Smooth muscle cell (in vitro differentiated cells): ENCODE data around the gene ZNF142. TPM values are rescaled to one million over a fixed set of nuclear protein-coding genes. Genes with fewer than 3 reads are reported as not detected.

Experiments used
- DNase-seq: peaks from one replicate; lab custom pipeline; 2025; ENCODE audit not compliant: unreplicated experiment; lab: John Stamatoyannopoulos, UW
- H2AFZ ChIP-seq: fragments of 200-600 bp; sonication (generic); 2 replicates; pipeline ENCODE4 v1.6.0; 2016; ENCODE audit warnings: antibody characterized with exemption, low read depth, mild to moderate bottlenecking
- H3F3A ChIP-seq: fragments of 200-600 bp; sonication (generic); 2 replicates; pipeline ENCODE4 v1.6.0; 2017; ENCODE audit warnings: antibody characterized with exemption, low read depth
- H3K27ac ChIP-seq: fragments of 200-600 bp; sonication (generic); 2 replicates; pipeline ENCODE4 v1.5.1; 2016; ENCODE audit warnings: low read depth, mild to moderate bottlenecking
- H3K27me3 ChIP-seq: fragments of 200-600 bp; sonication (generic); 2 replicates; pipeline ENCODE4 v1.6.1; 2016; ENCODE audit warnings: low read depth, mild to moderate bottlenecking
- H3K36me3 ChIP-seq: fragments of 200-600 bp; sonication (generic); 2 replicates; pipeline ENCODE4 v1.5.1; 2016; ENCODE audit warnings: low read depth
- H3K4me1 ChIP-seq: fragments of 200-600 bp; sonication (generic); 2 replicates; pipeline ENCODE4 v1.5.1; 2016; ENCODE audit warnings: low read depth
- H3K4me2 ChIP-seq: fragments of 200-600 bp; sonication (generic); 2 replicates; pipeline ENCODE4 v1.6.0; 2016; ENCODE audit warnings: mild to moderate bottlenecking
- H3K4me3 ChIP-seq: fragments of 200-600 bp; sonication (generic); 2 replicates; pipeline ENCODE4 v1.5.1; 2016; ENCODE audit warnings: mild to moderate bottlenecking
- H3K79me2 ChIP-seq: fragments of 200-600 bp; sonication (generic); 2 replicates; pipeline ENCODE4 v1.6.0; 2016; ENCODE audit warnings: low read depth, mild to moderate bottlenecking
- H3K9ac ChIP-seq: fragments of 200-600 bp; sonication (generic); 2 replicates; pipeline ENCODE4 v1.6.0; 2016; ENCODE audit warnings: low read depth
- H3K9me3 ChIP-seq: fragments of 200-600 bp; sonication (generic); replicated peaks from 2 replicates; pipeline ENCODE4 v1.5.1; 2016; ENCODE audit warnings: low read depth
- H4K20me1 ChIP-seq: fragments of 200-600 bp; sonication (generic); 2 replicates; pipeline ENCODE4 v1.6.0; 2016; ENCODE audit warnings: low read depth
- WGBS: methylation state at CpG from one replicate; pipeline ENCODE4 v1.1.7; 2016; ENCODE audit warnings: low lambda C conversion rate; 5-methylcytosine and 5-hydroxymethylcytosine counted together
- polyA plus RNA-seq: library from polyadenylated mRNA; unstranded; fragments of >200 nt; fragmentation: Nextera tagmentation; extraction: Ambion mirVana; gene quantifications from 2 replicates; pipeline ENCODE4 v1.2.1, GENCODE V29; 2016
- total RNA-seq: library from RNA; depleted of rRNA; stranded (reverse); fragments of >200 nt; gene quantifications from 2 replicates; pipeline ENCODE4 v1.2.3, GENCODE V29; 2014
- TF ChIP-seq, protein P1 (sequence below): fragments of 200-600 bp; sonication (generic); IDR thresholded peaks from 2 replicates; pipeline ENCODE4 v1.5.1; 2017; ENCODE audit warnings: borderline replicate concordance, mild to moderate bottlenecking, antibody characterized with exemption; ENCODE audit not compliant: insufficient read depth, poor library complexity, severe bottlenecking

Gene ZNF142
- total and polyA plus RNA-seq, 2 experiments from 2014 or later, result 5.8 to 7.3 TPM

DNA sequence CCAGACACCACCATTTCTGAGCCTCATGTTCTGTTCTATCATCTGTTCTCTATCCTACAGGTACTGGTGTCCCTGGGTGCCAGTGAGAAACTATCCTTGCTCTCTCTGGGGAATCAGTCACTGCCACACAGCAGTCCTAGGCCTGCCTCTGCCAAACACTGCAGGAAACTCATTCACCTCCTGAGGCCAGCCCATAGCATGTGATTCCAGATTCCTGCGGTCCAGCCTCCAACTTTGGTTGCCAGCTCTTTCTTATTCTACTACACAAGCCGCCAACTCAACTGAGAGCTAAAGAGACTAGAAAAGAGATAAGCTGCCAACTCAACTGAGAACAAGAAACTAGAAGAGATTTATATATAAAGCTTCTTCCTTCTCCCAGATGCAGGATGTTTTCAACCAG is 42.4 kb upstream of the ZNF142 start:
- DNase-seq, result no peak
- 98% methylated on average over 2 of the region's 2 CpGs for WGBS
- no peak overlapping the region for H3K9ac ChIP-seq
- no peaks in the 10 kb centered on the region for H3K79me2 ChIP-seq
- no peaks in the 10 kb centered on the region for H3K27me3 ChIP-seq
- no peak overlapping the region for H2AFZ ChIP-seq
- H3K36me3 ChIP-seq, result no peaks in the 10 kb centered on the region
- no peaks in the 10 kb centered on the region for H3K9me3 ChIP-seq
- no peaks in the 10 kb centered on the region for H4K20me1 ChIP-seq
- H3K27ac ChIP-seq, result no peak overlapping the region
- no peak overlapping the region for H3K4me2 ChIP-seq
- H3K4me3 ChIP-seq, result no peak overlapping the region
- H3K4me1 ChIP-seq, result no peaks in the 10 kb centered on the region
- TF ChIP-seq, protein P1, sequence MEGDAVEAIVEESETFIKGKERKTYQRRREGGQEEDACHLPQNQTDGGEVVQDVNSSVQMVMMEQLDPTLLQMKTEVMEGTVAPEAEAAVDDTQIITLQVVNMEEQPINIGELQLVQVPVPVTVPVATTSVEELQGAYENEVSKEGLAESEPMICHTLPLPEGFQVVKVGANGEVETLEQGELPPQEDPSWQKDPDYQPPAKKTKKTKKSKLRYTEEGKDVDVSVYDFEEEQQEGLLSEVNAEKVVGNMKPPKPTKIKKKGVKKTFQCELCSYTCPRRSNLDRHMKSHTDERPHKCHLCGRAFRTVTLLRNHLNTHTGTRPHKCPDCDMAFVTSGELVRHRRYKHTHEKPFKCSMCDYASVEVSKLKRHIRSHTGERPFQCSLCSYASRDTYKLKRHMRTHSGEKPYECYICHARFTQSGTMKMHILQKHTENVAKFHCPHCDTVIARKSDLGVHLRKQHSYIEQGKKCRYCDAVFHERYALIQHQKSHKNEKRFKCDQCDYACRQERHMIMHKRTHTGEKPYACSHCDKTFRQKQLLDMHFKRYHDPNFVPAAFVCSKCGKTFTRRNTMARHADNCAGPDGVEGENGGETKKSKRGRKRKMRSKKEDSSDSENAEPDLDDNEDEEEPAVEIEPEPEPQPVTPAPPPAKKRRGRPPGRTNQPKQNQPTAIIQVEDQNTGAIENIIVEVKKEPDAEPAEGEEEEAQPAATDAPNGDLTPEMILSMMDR, result no peak
- no peaks in the 10 kb centered on the region for H3F3A ChIP-seq

DNA sequence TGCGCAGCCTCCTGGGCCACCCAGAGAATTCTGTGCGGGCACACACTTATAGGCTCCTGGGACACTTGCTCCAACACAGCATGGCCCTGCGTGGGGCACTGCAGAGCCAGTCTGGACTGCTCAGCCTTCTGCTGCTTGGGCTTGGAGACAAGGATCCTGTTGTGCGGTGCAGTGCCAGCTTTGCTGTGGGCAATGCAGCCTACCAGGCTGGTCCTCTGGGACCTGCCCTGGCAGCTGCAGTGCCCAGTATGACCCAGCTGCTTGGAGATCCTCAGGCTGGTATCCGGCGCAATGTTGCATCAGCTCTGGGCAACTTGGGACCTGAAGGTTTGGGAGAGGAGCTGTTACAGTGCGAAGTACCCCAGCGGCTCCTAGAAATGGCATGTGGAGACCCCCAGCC is 39.5 kb upstream of the ZNF142 start:
- peaks cover 4% of the 10 kb centered on the region for H3K4me1 ChIP-seq
- no peaks in the 10 kb centered on the region for H3K9me3 ChIP-seq
- no peaks in the 10 kb centered on the region for H3K36me3 ChIP-seq
- no peak overlapping the region for H3K9ac ChIP-seq
- DNase-seq, result no peak
- H3K4me3 ChIP-seq, result no peak overlapping the region
- H3K4me2 ChIP-seq, result no peak overlapping the region
- H3K79me2 ChIP-seq, result no peaks in the 10 kb centered on the region
- H4K20me1 ChIP-seq, result no peaks in the 10 kb centered on the region
- no peaks in the 10 kb centered on the region for H3K27me3 ChIP-seq
- no peak overlapping the region for H2AFZ ChIP-seq
- TF ChIP-seq, protein P1, result no peak
- H3K27ac ChIP-seq, result no peak overlapping the region
- WGBS, result over 99% methylated on average over 8 of the region's 8 CpGs
- H3F3A ChIP-seq, result no peaks in the 10 kb centered on the region

DNA sequence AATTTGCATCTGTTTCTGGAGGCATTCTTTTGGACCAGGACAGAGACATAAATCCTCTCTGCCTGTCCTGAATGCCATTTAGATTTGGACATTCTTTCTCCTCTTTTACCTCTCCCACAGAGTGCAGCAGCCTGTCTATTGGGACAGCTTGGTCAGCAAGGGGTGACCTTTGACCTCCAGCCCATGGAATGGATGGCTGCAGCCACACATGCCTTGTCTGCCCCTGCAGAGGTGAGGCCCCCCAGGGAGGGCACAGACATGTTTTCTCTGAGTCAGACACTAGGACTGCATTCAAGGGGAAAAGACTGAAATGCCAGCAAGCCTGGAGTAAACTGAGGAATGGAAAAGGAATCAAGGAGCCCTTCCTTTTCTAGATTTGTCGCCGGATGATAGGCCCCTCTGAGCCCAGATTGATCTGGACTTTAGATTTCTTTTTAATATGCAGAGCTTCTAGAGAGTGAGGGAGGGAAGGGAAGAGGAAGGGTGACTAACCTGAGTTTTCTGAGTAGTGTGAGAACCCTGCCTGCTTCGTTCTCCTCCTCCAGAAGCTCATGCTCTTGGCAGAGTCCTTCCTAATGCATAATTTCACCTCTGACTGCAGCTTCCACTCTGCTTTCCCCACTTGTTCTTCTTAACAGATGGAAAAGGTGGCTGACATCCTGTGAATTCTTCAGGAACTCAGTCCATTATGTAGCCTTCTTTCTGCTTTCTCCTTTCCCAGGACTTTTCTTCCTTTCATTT is 35.2 kb upstream of the ZNF142 start:
- DNase-seq, result no peak
- H3K4me3 ChIP-seq, result no peak overlapping the region
- peaks cover 8% of the 10 kb centered on the region for H3K4me1 ChIP-seq
- TF ChIP-seq, protein P1, result no peak
- no peaks in the 10 kb centered on the region for H3F3A ChIP-seq
- H3K27ac ChIP-seq, result no peak overlapping the region
- H2AFZ ChIP-seq, result no peak overlapping the region
- no peaks in the 10 kb centered on the region for H3K9me3 ChIP-seq
- peaks cover 4% of the 10 kb centered on the region for H3K36me3 ChIP-seq
- no peaks in the 10 kb centered on the region for H4K20me1 ChIP-seq
- no peak overlapping the region for H3K4me2 ChIP-seq
- H3K9ac ChIP-seq, result no peak overlapping the region
- 95% methylated on average over 3 of the region's 3 CpGs for WGBS
- H3K27me3 ChIP-seq, result no peaks in the 10 kb centered on the region
- no peaks in the 10 kb centered on the region for H3K79me2 ChIP-seq

DNA sequence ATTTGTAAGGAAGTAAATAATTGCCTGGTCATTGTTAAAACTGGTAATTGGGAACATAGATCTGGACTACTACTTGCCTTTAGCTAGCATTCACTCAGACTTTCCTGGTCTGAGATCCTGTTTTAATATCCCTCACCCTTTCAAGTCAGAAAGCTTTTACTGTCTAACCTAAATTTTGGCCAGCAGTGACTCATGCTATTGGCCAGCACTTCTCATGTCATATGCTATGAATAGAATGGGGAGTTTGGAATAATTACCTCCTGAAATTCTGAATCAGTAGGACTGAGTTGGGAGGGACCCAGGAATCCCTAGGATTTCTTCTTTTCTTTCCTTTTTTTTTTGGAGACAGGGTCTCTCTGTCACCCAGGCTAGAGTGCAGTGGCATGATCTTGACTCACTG is 31.8 kb upstream of the ZNF142 start:
- no peak overlapping the region for H3K27ac ChIP-seq
- H3K27me3 ChIP-seq, result no peaks in the 10 kb centered on the region
- peaks cover 3% of the 10 kb centered on the region for H4K20me1 ChIP-seq
- DNase-seq, result no peak
- peaks cover 4% of the 10 kb centered on the region for H3K36me3 ChIP-seq
- H3K4me1 ChIP-seq, result peaks cover 8% of the 10 kb centered on the region
- H2AFZ ChIP-seq, result no peak overlapping the region
- no peak overlapping the region for H3K4me2 ChIP-seq
- TF ChIP-seq, protein P1, result no peak
- H3K4me3 ChIP-seq, result no peak overlapping the region
- H3K79me2 ChIP-seq, result no peaks in the 10 kb centered on the region
- H3K9ac ChIP-seq, result no peak overlapping the region
- H3F3A ChIP-seq, result no peaks in the 10 kb centered on the region
- no peaks in the 10 kb centered on the region for H3K9me3 ChIP-seq
